Stomach (tissue), 9 donors: Measurements from ENCODE around the gene CDK5RAP3. TPM values are rescaled to one million over a fixed set of nuclear protein-coding genes. Genes with fewer than 3 reads are reported as not detected.

ENCODE experiments used
- DNase-seq, 2 donors: peaks; one replicate each; pipeline versions ENCODE4 v3.0.0 to v3.0.0-alpha.2; 2013 to 2019
- H3K27ac ChIP-seq, 5 donors: fragments of 200-600 bp in 4 of 5; sonication (generic) in 4 of 5; one replicate each; pipeline ENCODE4 v1.5.1; 2013 to 2019; ENCODE audit warnings: mild to moderate bottlenecking in 1 of 5, moderate library complexity in 1 of 5
- H3K27me3 ChIP-seq, 3 donors: fragments of 200-600 bp; sonication (generic); one replicate each; pipeline ENCODE4 v1.5.1; 2017 to 2019; ENCODE audit warnings: mixed run types in 1 of 3
- H3K36me3 ChIP-seq, 4 donors: fragments of 200-600 bp; sonication (generic); 1 replicate in 3 of 4; 2 replicates in 1 of 4; pipeline ENCODE4 v1.5.1; 2016 to 2019
- H3K4me1 ChIP-seq, 4 donors: fragments of 200-600 bp; sonication (generic); one replicate each; pipeline ENCODE4 v1.5.1; 2016 to 2019
- H3K4me3 ChIP-seq, 4 donors: fragments of 200-600 bp; sonication (generic) in 3 of 4; one replicate each; pipeline ENCODE4 v1.5.1; 2016 to 2019; ENCODE audit warnings: mild to moderate bottlenecking in 1 of 4
- H3K9me3 ChIP-seq, 4 donors: fragments of 200-600 bp; sonication (generic); one replicate each; pipeline ENCODE4 v1.5.1; 2016 to 2019
- EP300 ChIP-seq: sonication (generic); formaldehyde crosslinking; IDR thresholded peaks from one replicate; pipeline ENCODE4 v1.6.1; 2017; ENCODE audit warnings: antibody characterized with exemption
- POLR2A ChIP-seq, 4 donors: fragments of 450-650 bp; IDR thresholded peaks; one replicate each; pipeline ENCODE4 v1.6.1; 2016; ENCODE audit warnings: antibody characterized with exemption in 4 of 4, control low read depth in 2 of 4, mild to moderate bottlenecking in 1 of 4, moderate library complexity in 1 of 4
- POLR2AphosphoS5 ChIP-seq, 3 donors: sonication (generic); formaldehyde crosslinking; IDR thresholded peaks; one replicate each; pipeline ENCODE4 v1.6.1; 2016; ENCODE audit warnings: antibody characterized with exemption in 3 of 3
- WGBS, 5 donors: extraction: QIAGEN DNeasy Blood & Tissue Kit in 3 of 5; methylation state at CpG; one replicate each; pipeline versions ENCODE4 v1.1.5 to v1.1.7; 2013 to 2018; 5-methylcytosine and 5-hydroxymethylcytosine counted together
- intact Hi-C: fragments of 100-400 bp; cut with DNase I; formaldehyde crosslinking; loops from one replicate; pipeline ENCODE4 v1.15.1; 2023; ENCODE audit warnings: low total_unique reads
- polyA plus RNA-seq, 3 donors: library from polyadenylated mRNA; stranded (reverse); fragments of 200-250 nt; gene quantifications; one replicate each; pipeline ENCODE4 v1.2.3, GENCODE V29; 2013
- total RNA-seq, 5 donors: library from RNA; depleted of rRNA; stranded (reverse); fragments of >200 nt; gene quantifications; one replicate each; pipeline versions ENCODE4 v1.1.0 to v1.2.3, GENCODE V29; 2014 to 2016
- TF ChIP-seq, protein P1 (sequence below), 7 experiments: fragments of 450-650 bp in 4 of 7; fragments of 200-600 bp in 3 of 7; sonication (generic) in 3 of 7; IDR thresholded peaks; one replicate each; pipeline ENCODE4 v1.5.1; 2016 to 2019; ENCODE audit warnings: antibody characterized with exemption in 7 of 7, control low read depth in 2 of 7, mild to moderate bottlenecking in 1 of 7
- donor health status: healthy with polysubstance abuse.
- donor health status: Bipolar disorder and iron deficiency.
- donor health status: healthy.

Gene CDK5RAP3
- total and polyA plus RNA-seq, 8 donors, result 101 to 682 (median 277) TPM

DNA sequence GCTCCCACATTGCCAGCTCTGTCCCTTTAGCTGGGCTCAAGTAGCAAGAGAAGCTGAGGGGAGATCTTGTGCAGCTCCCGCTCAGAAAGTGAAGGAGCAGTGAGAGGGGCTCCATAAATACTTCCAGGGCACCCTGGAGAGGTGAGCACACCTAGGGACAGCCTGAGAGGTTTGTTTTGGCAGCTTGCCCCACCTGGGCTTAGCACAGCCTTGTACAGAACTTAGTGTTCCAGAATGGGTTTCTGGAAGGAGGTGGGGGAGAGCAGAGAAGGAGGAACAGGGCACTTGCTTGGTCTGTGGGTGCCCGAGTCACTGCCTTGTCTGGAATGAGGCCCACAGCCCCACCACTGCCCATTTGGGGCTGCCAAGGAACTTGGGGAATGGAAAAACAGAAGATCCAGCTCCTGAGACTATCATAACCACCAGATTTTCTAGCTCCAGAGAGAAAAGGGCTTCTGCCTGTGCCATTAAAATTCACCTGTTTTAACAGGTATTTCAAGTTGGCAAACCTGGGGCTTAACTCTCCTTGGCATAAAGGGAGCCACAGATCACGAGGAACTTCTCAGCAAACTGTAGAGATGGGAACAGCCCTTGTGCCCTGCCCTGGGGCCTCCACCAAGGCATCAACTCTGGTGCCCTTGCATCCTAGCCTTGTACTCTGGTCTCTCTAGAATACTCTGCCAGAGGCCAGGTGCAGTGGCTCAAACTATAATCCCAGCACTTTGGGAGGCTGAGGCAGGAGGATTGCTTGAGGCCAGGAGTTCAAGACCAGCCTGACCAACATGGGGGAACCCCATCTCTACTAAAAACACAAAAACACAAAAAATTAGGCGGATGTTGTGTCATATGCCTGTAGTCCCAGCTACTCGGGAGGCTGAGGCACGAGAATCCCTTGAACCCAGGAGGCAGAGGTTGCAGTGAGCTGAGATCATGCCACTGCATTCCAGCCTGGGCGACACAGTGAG, 15.1 kb upstream of the CDK5RAP3 start:
- H3K4me1 ChIP-seq, result peaks cover 20 to 53% (median 39%) of the 10 kb centered on the region in 4 donors
- H3K36me3 ChIP-seq, result peaks cover 0 to 31% (median 18%) of the 10 kb centered on the region in 4 donors
- H3K9me3 ChIP-seq, result no peaks in the 10 kb centered on the region
- peak; percentile 80 to 94 for DNase-seq
- WGBS, 5 donors, result 31 to 74% (median 37%) methylated on average over 7 of the region's 7 CpGs
- TF ChIP-seq POLR2AphosphoS5 (IDR thresholded peaks at IDR 0.05) (peak in 2 of 3 donors; percentile 91 to 92), POLR2A (IDR thresholded peaks at IDR 0.05) (peak in 2 of 4 donors; percentile 60 to 69)
- TF ChIP-seq, protein P1, sequence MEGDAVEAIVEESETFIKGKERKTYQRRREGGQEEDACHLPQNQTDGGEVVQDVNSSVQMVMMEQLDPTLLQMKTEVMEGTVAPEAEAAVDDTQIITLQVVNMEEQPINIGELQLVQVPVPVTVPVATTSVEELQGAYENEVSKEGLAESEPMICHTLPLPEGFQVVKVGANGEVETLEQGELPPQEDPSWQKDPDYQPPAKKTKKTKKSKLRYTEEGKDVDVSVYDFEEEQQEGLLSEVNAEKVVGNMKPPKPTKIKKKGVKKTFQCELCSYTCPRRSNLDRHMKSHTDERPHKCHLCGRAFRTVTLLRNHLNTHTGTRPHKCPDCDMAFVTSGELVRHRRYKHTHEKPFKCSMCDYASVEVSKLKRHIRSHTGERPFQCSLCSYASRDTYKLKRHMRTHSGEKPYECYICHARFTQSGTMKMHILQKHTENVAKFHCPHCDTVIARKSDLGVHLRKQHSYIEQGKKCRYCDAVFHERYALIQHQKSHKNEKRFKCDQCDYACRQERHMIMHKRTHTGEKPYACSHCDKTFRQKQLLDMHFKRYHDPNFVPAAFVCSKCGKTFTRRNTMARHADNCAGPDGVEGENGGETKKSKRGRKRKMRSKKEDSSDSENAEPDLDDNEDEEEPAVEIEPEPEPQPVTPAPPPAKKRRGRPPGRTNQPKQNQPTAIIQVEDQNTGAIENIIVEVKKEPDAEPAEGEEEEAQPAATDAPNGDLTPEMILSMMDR (IDR thresholded peaks at IDR 0.05), result no peak
- H3K4me3 ChIP-seq, result peak overlapping the region; percentile 44 to 57 (median 48)
- intact Hi-C loops, result no loop called here
- no peaks in the 10 kb centered on the region for H3K27me3 ChIP-seq
- peak overlapping the region; percentile 80 to 94 (median 91) for H3K27ac ChIP-seq

- DNase-seq, result peak in 1 of 2 donors; percentile 75
- H3K9me3 ChIP-seq, result no peaks in the 10 kb centered on the region
- peaks cover 0 to 24% (median 14%) of the 10 kb centered on the region in 4 donors for H3K36me3 ChIP-seq
- 22 to 60% (median 34%) methylated on average over 3 to 4 of the region's 4 CpGs for WGBS, 5 donors
- H3K4me1 ChIP-seq, result peaks cover 21 to 43% (median 34%) of the 10 kb centered on the region in 4 donors
- peak overlapping the region; percentile 89 to 95 (median 94) for H3K27ac ChIP-seq
- intact Hi-C loops, result no loop called here
- H3K4me3 ChIP-seq, result peak overlapping the region; percentile 44 to 57 (median 48)
- H3K27me3 ChIP-seq, result no peaks in the 10 kb centered on the region
- TF ChIP-seq, protein P1 (IDR thresholded peaks at IDR 0.05), result no peak
- no peak for TF ChIP-seq POLR2A (IDR thresholded peaks at IDR 0.05)
- TF ChIP-seq POLR2AphosphoS5 (IDR thresholded peaks at IDR 0.05), result peak in 2 of 3 donors; percentile 9 to 29
- TF ChIP-seq EP300, result no peak
Observed at GRCh38 chr17:47956791-47957590, 13.9 kb upstream of the CDK5RAP3 start.

DNA sequence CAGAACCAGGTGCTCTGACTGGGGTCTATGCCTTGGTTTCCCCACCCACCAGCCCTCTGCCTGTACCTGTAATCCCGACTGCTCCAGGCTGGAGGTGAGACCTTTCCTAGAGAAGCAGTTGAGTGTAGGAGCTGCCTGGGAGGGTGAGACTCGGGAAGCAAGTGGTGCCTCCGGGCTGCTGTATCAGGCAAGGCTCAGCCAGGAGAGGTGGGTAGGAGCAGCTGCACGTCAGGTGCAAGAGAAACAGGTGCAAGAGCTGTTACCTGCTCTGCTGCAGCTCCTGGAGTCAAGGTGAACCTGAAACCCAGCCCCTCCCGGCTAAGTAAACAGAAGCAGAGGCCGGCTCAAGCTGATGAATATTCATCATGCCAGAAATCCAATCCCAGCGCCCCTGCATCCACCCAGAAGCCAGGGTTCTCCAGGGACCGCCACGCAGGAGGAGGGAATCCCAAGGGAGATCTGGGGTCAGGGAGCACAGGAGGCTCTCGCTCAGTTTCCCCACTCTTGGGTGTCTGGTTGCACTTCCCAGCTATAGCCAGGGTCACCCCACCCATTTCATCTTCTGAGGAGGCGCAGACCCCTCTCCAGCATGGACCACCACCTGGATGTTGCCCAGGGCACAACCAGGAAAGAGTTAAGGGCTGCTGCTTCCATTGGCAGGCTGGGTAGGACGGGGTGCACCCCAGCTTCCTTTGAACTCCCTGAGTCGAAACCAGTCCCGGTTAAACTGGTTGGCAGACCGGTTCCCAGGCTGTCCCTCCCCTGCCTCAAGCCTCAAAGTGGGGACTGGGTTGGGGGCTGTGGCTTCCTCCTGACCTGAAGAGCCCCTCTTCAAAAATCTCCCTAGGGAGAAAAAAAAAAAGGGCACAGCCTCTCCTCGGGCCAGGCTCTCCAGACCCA, 13.1 kb upstream of the CDK5RAP3 start, which contains the start of gene PRR15L:
Gene PRR15L, minus strand, starts transcription at position 293 of the 900 bp plus-strand sequence. CDS start 4,649 bp downstream, outside the sequence.
- H3K36me3 ChIP-seq, result peaks cover 0 to 16% (median 9%) of the 10 kb centered on the region in 4 donors
- no peaks in the 10 kb centered on the region for H3K27me3 ChIP-seq
- TF ChIP-seq, protein P1 (IDR thresholded peaks at IDR 0.05), result no peak
- TF ChIP-seq POLR2A (IDR thresholded peaks at IDR 0.05), result peak in 2 of 4 donors; percentile 76 to 89
- TF ChIP-seq POLR2AphosphoS5 (IDR thresholded peaks at IDR 0.05), result peak in 2 of 3 donors; percentile 93 to 96
- TF ChIP-seq EP300, result no peak
- H3K4me1 ChIP-seq, result peaks cover 21 to 36% (median 28%) of the 10 kb centered on the region in 4 donors
- DNase-seq, result peak; percentile 93 to 94
- intact Hi-C loops, result no loop called here
- no peaks in the 10 kb centered on the region for H3K9me3 ChIP-seq
- WGBS, 5 donors, result 22 to 32% (median 27%) methylated on average over 14 to 16 of the region's 16 CpGs
- peak within 1 kb of the TSS; percentile 89 to 95 (median 94) for H3K27ac ChIP-seq
- peak within 1 kb of the TSS; percentile 44 to 57 (median 48) for H3K4me3 ChIP-seq
